Activated naive CD8-positive, alpha-beta T cell (primary cell): ENCODE data around the gene TBC1D20.

Experiments used
- H3K27ac Mint-ChIP-seq: one replicate; pipeline ENCODE4 v1.8.0; 2021; ENCODE audit warnings: mixed read lengths
- H3K27me3 Mint-ChIP-seq: one replicate; pipeline ENCODE4 v1.8.0; 2021; ENCODE audit warnings: mixed read lengths
- H3K36me3 Mint-ChIP-seq: one replicate; pipeline ENCODE4 v1.8.0; 2021; ENCODE audit warnings: mixed read lengths
- H3K4me1 Mint-ChIP-seq: one replicate; pipeline ENCODE4 v1.8.0; 2021; ENCODE audit warnings: low read depth, mixed read lengths
- H3K4me3 Mint-ChIP-seq: one replicate; pipeline ENCODE4 v1.8.0; 2021; ENCODE audit warnings: mild to moderate bottlenecking, mixed read lengths
- H3K9me3 Mint-ChIP-seq: one replicate; pipeline ENCODE4 v1.8.0; 2021; ENCODE audit warnings: low read depth, mixed read lengths

Gene TBC1D20

GRCh38 chr20:407133-407952, 55.0 kb downstream of the TBC1D20 start:
- H3K9me3 Mint-ChIP-seq: no peaks in the 10 kb centered on the region
- peaks cover 41% of the 10 kb centered on the region for H3K4me1 Mint-ChIP-seq
- H3K4me3 Mint-ChIP-seq: peak overlapping the region; percentile 94
- no peaks in the 10 kb centered on the region for H3K27me3 Mint-ChIP-seq
- H3K36me3 Mint-ChIP-seq: peaks cover 11% of the 10 kb centered on the region
- peak overlapping the region; percentile 97 for H3K27ac Mint-ChIP-seq

GRCh38 chr20:406200-407132, 55.9 kb downstream of the TBC1D20 start:
- H3K4me3 Mint-ChIP-seq: peak overlapping the region; percentile 94
- H3K36me3 Mint-ChIP-seq: peaks cover 5% of the 10 kb centered on the region
- H3K4me1 Mint-ChIP-seq: peaks cover 41% of the 10 kb centered on the region
- peak overlapping the region; percentile 97 for H3K27ac Mint-ChIP-seq
- H3K27me3 Mint-ChIP-seq: no peaks in the 10 kb centered on the region
- no peaks in the 10 kb centered on the region for H3K9me3 Mint-ChIP-seq

GRCh38 chr20:404088-404487, 58.2 kb downstream of the TBC1D20 start:
- no peaks in the 10 kb centered on the region for H3K9me3 Mint-ChIP-seq

DNA sequence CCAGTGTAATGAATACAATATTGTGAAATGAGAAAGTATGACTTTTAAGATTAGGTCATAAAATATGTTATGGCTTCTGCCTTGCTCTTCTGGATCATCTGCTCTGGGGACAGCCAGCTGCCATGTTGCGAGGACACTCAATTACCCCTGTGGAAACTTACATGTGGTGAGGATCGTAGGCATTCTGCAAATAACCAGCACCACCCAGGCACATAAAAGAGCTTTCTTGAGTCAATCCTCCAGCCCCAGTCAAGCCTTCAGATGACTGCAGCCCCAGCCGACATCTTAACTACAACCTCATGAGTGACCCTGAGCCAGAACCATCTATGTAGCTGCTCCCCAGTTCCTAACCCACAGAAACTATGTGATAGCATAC, 58.8 kb downstream of the TBC1D20 start:
- H3K4me3 Mint-ChIP-seq: no peak overlapping the region
- peaks cover 21% of the 10 kb centered on the region for H3K4me1 Mint-ChIP-seq
- H3K27ac Mint-ChIP-seq: no peak overlapping the region

More at GRCh38 chr20:404088-404487, 58.2 kb downstream of the TBC1D20 start:
- Mint-ChIP-seq H3K4me3 (no peak overlapping the region), H3K4me1 (peaks cover 22% of the 10 kb centered on the region), H3K27me3 (no peaks in the 10 kb centered on the region), H3K27ac (no peak overlapping the region), H3K36me3 (no peaks in the 10 kb centered on the region)

DNA sequence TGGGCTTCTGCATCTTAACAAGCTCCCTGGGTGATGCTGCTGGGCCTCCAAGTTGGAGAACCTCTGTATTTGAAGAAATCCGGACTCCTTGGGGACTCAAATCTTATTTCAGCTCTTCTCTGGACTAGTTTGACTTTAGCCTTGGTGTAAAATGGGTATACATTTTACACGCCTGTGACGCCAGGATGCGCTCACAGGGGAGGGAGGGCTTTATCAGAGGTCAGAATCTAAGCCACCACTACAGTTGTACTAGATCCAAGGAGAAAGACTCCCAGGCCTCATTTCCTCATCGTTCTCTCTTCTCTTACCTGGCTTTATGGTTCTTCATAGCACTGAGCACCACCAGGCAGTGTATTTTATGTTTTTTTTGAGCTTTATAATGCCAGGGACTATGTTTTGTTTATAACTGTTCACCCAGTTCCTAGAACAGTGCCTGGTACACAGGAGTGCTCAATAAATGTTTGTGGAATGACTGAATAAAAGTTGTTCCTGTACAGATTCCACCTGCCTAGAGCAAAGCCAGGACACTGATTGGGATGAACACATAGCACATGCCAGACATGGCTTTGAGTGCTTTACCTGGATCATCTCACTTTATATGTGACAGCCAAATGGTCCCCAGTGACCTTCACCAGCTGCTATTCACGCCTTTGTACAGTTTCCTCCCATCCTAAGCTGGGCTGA, 59.3 kb downstream of the TBC1D20 start:
- Mint-ChIP-seq H3K9me3 (no peaks in the 10 kb centered on the region), H3K27me3 (no peaks in the 10 kb centered on the region), H3K4me1 (peaks cover 21% of the 10 kb centered on the region), H3K27ac (no peak overlapping the region), H3K36me3 (peaks cover 3% of the 10 kb centered on the region), H3K4me3 (no peak overlapping the region)

More for the DNA sequence above, 58.8 kb downstream of the TBC1D20 start:
- Mint-ChIP-seq H3K9me3 (no peaks in the 10 kb centered on the region), H3K27me3 (no peaks in the 10 kb centered on the region), H3K36me3 (peaks cover under 1% of the 10 kb centered on the region)

DNA sequence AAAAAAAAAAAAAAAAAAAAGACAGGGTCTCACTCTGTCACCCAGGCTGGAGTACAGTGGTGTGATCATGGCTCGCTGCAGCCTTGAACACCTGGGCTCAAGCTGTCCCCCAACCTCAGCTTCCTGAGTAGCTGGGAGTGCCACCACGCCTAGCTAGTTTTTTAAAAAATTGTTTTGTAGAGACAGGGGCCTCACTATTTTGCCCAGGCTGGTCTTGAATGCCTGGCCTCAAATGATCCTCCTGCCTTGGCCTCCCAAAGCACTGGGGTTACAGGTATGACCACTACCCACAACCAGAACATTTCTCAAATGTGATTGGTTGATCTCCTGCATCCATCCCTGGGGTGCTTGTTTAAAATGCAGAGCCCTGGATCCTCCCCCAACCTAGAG, 59.8 kb downstream of the TBC1D20 start:
- Mint-ChIP-seq H3K4me3 (no peak overlapping the region), H3K27ac (no peak overlapping the region)

GRCh38 chr20:401682-402495, 60.4 kb downstream of the TBC1D20 start:
- Mint-ChIP-seq H3K36me3 (peaks cover 9% of the 10 kb centered on the region), H3K4me3 (no peak overlapping the region), H3K4me1 (peaks cover 15% of the 10 kb centered on the region), H3K27me3 (no peaks in the 10 kb centered on the region), H3K9me3 (no peaks in the 10 kb centered on the region), H3K27ac (peak overlapping the region; percentile 34)

More for the DNA sequence above, 59.8 kb downstream of the TBC1D20 start:
- Mint-ChIP-seq H3K27me3 (no peaks in the 10 kb centered on the region), H3K36me3 (peaks cover 5% of the 10 kb centered on the region), H3K4me1 (peaks cover 21% of the 10 kb centered on the region), H3K9me3 (no peaks in the 10 kb centered on the region)

DNA sequence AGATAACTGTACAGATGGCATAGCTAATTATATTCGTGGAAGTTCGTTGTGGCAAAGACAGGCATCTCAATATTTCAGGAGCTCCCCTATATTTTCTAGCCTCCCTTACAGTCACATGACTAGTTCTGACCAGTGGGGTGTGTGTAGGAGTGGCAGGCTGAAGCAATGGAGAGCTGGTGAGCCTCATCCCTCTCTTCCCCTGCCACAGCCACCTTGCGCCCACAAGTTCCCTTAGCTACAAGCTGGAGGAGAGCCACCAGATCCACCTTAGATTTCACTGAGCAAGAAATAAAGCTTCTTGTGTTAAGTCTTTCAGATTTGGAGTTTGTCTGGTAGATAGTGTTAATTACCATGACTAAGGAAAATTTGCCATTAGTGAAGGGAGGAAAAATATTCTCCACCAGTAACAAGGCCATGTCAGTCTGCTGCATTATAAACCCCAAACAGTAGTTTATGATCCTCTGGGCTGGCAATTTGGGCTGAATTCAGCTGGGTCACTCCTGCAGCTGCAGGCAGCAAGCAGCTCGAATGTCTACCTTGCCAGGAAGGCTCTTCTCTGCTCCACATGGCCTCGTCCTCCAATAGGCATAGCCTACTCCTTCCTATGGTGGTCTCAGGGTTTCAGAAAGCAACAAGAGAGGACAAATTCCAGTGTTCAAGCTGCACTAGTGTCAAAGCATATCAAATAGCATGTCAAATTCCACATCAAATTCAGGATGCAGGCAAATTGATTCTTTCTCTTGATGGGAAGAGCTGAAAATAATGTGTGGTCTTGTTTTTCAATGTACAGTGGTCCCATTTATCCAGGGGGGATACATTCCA, 61.7 kb downstream of the TBC1D20 start:
- peaks cover 10% of the 10 kb centered on the region for H3K36me3 Mint-ChIP-seq
- no peaks in the 10 kb centered on the region for H3K9me3 Mint-ChIP-seq

DNA sequence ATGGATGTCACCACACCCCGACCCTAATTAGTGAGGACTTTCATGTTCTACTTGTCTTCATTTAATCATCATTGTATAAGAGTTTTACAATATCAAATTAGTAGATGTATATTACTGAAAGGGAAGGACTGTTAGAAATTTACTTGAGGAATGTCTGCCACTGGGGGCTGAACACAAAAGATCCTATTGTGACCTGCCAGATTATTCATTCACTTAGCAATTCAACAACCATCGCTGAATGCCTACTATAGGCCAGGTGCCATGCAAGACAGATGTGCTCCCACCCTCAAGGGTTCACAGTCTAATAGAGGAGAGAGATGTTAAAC, 62.2 kb downstream of the TBC1D20 start:
- no peak overlapping the region for H3K4me3 Mint-ChIP-seq
- no peak overlapping the region for H3K27ac Mint-ChIP-seq
- peaks cover 10% of the 10 kb centered on the region for H3K36me3 Mint-ChIP-seq
- no peaks in the 10 kb centered on the region for H3K27me3 Mint-ChIP-seq
- peaks cover 12% of the 10 kb centered on the region for H3K4me1 Mint-ChIP-seq
- no peaks in the 10 kb centered on the region for H3K9me3 Mint-ChIP-seq

More for the DNA sequence above, 61.7 kb downstream of the TBC1D20 start:
- Mint-ChIP-seq H3K27ac (no peak overlapping the region), H3K4me3 (no peak overlapping the region), H3K4me1 (peaks cover 12% of the 10 kb centered on the region), H3K27me3 (no peaks in the 10 kb centered on the region)

DNA sequence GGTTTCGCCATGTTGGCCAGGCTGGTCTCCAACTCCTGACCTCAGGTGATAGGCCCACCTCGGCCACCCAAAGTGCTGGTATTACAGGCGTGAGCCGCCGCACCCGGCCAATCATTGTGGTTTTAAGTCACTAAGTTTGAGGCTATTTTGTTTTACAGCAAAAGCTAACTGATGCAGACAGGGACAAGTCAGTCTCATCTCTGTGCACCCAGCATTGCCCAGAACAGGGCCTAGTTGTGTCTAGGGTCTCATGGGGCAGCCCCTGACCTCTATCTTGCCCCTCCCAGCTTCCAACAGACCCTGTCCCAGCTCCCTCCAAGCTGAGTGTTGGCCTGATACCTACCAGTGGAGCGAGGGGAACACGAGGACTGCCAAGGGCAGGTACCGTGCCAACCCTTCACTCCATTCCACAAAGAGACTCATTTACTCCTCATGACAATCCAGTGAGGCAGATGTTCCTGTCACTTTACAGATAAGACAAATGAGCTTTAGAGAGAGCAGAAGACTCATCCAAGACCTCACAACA, 63.1 kb downstream of the TBC1D20 start:
- no peaks in the 10 kb centered on the region for H3K9me3 Mint-ChIP-seq
- no peak overlapping the region for H3K4me3 Mint-ChIP-seq
- H3K27ac Mint-ChIP-seq: no peak overlapping the region
- H3K27me3 Mint-ChIP-seq: no peaks in the 10 kb centered on the region
- peaks cover 12% of the 10 kb centered on the region for H3K4me1 Mint-ChIP-seq
- peaks cover 10% of the 10 kb centered on the region for H3K36me3 Mint-ChIP-seq

- Mint-ChIP-seq H3K27ac (no peak overlapping the region), H3K4me1 (peaks cover 7% of the 10 kb centered on the region), H3K36me3 (peaks cover 14% of the 10 kb centered on the region), H3K4me3 (no peak overlapping the region), H3K27me3 (no peaks in the 10 kb centered on the region), H3K9me3 (no peaks in the 10 kb centered on the region)
These were observed 64.7 kb downstream of the TBC1D20 start for GRCh38 chr20:397432-398237.

GRCh38 chr20:396619-397431, 65.5 kb downstream of the TBC1D20 start:
- H3K4me1 Mint-ChIP-seq: peaks cover 3% of the 10 kb centered on the region
- peaks cover 14% of the 10 kb centered on the region for H3K36me3 Mint-ChIP-seq
- no peak overlapping the region for H3K4me3 Mint-ChIP-seq
- H3K27ac Mint-ChIP-seq: no peak overlapping the region
- H3K9me3 Mint-ChIP-seq: no peaks in the 10 kb centered on the region
- no peaks in the 10 kb centered on the region for H3K27me3 Mint-ChIP-seq
